Kidney epithelial cell (primary cell): ENCODE data around the gene CERS5. TPM values are rescaled to one million over a fixed set of nuclear protein-coding genes. Genes with fewer than 3 reads are reported as not detected.

Experiments
- DNase-seq: peaks from one replicate; pipeline ENCODE4 v3.0.0-alpha.2; 2010; ENCODE audit warnings: low read depth
- H3K27me3 ChIP-seq: 2 replicates; pipeline ENCODE4 v1.6.0; 2011; ENCODE audit warnings: low read length; ENCODE audit not compliant: control insufficient read depth, insufficient read depth
- H3K36me3 ChIP-seq: 2 replicates; pipeline ENCODE4 v1.5.1; 2011; ENCODE audit warnings: low read length; ENCODE audit not compliant: control insufficient read depth, insufficient read depth
- H3K4me3 ChIP-seq: 2 replicates; pipeline ENCODE4 v1.5.1; 2011; ENCODE audit warnings: low read depth, mild to moderate bottlenecking, control low read depth, low read length
- total RNA-seq: library from RNA; depleted of rRNA; stranded (reverse); fragments of >200 nt; gene quantifications from 2 replicates; pipeline ENCODE4 v1.2.3, GENCODE V29; 2015
- TF ChIP-seq, protein P1 (sequence below): IDR thresholded peaks from 2 replicates; pipeline ENCODE4 v1.5.1; 2011; ENCODE audit warnings: mild to moderate bottlenecking, moderate library complexity, low read length, control low read depth, inconsistent platforms; ENCODE audit not compliant: insufficient read depth, poor library complexity, severe bottlenecking

CERS5 gene
- total RNA-seq, 1 donor from 2014 or later: 40.9 TPM

DNA sequence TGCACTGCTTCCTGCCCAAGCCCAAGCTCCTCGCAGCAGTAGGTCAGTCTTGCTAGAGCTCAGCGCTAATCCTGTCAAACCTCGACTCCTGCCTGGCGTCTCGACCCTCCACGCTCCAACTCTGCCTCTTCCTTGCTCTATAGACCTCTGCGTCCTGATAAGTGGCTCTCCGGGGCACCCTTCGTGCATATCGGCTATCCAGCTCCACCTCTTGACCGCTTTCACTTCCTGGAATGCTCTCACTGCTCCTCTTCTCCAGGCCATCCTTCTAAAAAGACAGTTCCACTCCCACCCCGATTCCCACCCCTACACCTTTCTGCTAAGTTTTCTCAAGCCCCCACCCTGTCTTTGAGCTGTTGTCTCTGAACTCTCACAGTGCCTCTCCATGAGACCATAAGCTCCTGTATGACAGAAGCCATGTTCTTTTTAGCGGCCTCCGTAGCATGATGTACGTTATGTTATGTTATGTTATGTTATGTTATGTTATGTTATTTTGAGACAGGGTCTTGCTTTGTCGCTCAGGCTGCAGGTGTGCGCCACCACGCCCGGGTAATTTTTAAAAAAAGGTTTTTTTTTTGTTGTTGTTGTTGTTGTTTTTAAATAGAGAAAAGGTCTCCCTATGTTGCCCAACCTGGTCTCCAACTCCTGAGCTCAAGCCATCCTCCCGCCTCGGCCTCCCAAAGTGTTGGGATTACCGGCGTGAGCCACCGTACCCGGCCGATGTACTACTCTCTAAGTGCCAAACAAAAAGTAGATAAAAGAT is 54.5 kb downstream of the CERS5 start:
- Histone ChIP-seq H3K4me3 (peak overlapping the region; percentile 91), H3K36me3 (peaks cover 1% of the 10 kb centered on the region), H3K27me3 (no peaks in the 10 kb centered on the region)
- TF ChIP-seq, protein P1, sequence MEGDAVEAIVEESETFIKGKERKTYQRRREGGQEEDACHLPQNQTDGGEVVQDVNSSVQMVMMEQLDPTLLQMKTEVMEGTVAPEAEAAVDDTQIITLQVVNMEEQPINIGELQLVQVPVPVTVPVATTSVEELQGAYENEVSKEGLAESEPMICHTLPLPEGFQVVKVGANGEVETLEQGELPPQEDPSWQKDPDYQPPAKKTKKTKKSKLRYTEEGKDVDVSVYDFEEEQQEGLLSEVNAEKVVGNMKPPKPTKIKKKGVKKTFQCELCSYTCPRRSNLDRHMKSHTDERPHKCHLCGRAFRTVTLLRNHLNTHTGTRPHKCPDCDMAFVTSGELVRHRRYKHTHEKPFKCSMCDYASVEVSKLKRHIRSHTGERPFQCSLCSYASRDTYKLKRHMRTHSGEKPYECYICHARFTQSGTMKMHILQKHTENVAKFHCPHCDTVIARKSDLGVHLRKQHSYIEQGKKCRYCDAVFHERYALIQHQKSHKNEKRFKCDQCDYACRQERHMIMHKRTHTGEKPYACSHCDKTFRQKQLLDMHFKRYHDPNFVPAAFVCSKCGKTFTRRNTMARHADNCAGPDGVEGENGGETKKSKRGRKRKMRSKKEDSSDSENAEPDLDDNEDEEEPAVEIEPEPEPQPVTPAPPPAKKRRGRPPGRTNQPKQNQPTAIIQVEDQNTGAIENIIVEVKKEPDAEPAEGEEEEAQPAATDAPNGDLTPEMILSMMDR: no peak
- DNase-seq: no peak

DNA sequence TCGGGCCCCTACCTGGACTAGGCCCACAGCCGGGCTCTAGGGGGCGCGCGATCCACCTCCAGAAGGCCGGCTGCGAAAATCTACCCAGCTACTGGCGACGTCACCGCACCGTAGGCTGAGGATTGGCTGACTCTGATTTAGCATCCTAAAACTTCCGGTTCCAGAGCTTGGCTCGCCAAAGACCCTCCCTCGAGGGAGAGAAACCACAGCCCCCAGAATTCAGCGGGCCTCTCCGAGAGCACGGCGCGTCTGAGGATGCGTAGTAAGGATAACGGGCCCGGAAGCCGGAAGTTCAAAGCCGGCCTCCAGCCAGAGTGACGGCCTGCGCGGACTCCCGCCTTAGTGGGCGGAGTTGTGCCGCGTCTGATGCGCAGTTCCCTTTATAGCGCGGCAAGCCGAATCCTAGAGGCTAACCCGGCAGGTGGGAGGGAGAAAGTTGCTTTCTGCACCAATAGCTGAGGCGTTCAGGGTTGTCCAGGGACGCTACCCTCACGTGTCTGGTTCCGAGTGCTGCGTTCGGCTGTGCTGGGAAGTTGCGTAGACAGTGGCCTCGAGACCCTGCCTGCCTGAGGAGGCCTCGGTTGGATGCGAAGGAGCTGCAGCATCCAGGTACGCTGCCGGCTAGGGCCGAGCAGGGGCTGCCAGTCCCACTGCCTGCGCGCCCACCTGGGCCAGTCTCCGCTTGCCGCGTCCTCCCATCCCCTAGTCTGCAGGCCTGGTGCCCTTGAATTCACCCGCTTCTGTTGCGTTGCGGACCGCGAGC is 55.3 kb downstream of the CERS5 start, which contains the start of gene COX14:
COX14 (plus strand) TSS at position 544 of the 763 bp plus-strand sequence. CDS start 7,808 bp downstream, outside the sequence.
- TF ChIP-seq, protein P1: peak; percentile 96
- H3K27me3 ChIP-seq: no peaks in the 10 kb centered on the region
- DNase-seq: peak; percentile 97
- peaks cover 1% of the 10 kb centered on the region for H3K36me3 ChIP-seq
- peak within 1 kb of the TSS; percentile 91 for H3K4me3 ChIP-seq

DNA sequence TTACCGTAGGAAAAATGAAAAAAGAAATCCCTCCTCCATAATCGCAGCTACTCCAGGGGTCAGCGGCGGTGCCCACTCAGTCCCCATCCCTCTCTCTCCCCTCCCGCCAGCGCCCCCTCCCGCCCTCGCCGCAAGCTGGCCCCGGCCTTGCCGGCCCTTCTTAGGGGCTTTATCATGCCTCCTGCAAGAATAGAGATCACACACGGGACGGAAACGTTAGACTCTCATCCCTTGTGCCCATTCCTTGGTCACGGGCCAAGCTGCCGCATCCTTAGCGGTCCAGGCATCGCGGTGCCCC is 55.8 kb downstream of the CERS5 start:
- DNase-seq: no peak

GRCh38 chr12:50110762-50111351 is 56.3 kb downstream of the CERS5 start:
- no peaks in the 10 kb centered on the region for H3K36me3 ChIP-seq
- no peak overlapping the region for H3K4me3 ChIP-seq
- no peaks in the 10 kb centered on the region for H3K27me3 ChIP-seq
- peak; percentile 53 for DNase-seq
- TF ChIP-seq, protein P1: no peak

More for the DNA sequence above, 55.8 kb downstream of the CERS5 start:
- Histone ChIP-seq H3K36me3 (no peaks in the 10 kb centered on the region), H3K4me3 (peak overlapping the region; percentile 22), H3K27me3 (no peaks in the 10 kb centered on the region)
- TF ChIP-seq, protein P1: no peak

- TF ChIP-seq, protein P1: no peak
- Histone ChIP-seq H3K36me3 (no peaks in the 10 kb centered on the region), H3K27me3 (no peaks in the 10 kb centered on the region), H3K4me3 (no peak overlapping the region)
- DNase-seq: no peak
Observed at GRCh38 chr12:50110127-50110761, 56.9 kb downstream of the CERS5 start.
